Ishikawa (cell line): ENCODE measurements around the gene ZBTB8A.

Experiments used
- NFIC ChIP-seq: IDR thresholded peaks from 2 replicates; pipeline ENCODE4 v1.6.1; 2012
- RAD21 ChIP-seq: IDR thresholded peaks from 2 replicates; pipeline ENCODE4 v1.6.1; 2012; ENCODE audit warnings: low read depth
- YY1 ChIP-seq: IDR thresholded peaks from 2 replicates; pipeline ENCODE4 v1.6.1; 2012; ENCODE audit warnings: low read depth
- ZBTB7A ChIP-seq: IDR thresholded peaks from 2 replicates; pipeline ENCODE4 v1.6.1; 2012; ENCODE audit warnings: low read depth
- TF ChIP-seq, protein P1 (sequence below): IDR thresholded peaks from 2 replicates; pipeline ENCODE4 v1.6.1; 2012; ENCODE audit warnings: low read depth, mild to moderate bottlenecking

- TF ChIP-seq, protein P1, sequence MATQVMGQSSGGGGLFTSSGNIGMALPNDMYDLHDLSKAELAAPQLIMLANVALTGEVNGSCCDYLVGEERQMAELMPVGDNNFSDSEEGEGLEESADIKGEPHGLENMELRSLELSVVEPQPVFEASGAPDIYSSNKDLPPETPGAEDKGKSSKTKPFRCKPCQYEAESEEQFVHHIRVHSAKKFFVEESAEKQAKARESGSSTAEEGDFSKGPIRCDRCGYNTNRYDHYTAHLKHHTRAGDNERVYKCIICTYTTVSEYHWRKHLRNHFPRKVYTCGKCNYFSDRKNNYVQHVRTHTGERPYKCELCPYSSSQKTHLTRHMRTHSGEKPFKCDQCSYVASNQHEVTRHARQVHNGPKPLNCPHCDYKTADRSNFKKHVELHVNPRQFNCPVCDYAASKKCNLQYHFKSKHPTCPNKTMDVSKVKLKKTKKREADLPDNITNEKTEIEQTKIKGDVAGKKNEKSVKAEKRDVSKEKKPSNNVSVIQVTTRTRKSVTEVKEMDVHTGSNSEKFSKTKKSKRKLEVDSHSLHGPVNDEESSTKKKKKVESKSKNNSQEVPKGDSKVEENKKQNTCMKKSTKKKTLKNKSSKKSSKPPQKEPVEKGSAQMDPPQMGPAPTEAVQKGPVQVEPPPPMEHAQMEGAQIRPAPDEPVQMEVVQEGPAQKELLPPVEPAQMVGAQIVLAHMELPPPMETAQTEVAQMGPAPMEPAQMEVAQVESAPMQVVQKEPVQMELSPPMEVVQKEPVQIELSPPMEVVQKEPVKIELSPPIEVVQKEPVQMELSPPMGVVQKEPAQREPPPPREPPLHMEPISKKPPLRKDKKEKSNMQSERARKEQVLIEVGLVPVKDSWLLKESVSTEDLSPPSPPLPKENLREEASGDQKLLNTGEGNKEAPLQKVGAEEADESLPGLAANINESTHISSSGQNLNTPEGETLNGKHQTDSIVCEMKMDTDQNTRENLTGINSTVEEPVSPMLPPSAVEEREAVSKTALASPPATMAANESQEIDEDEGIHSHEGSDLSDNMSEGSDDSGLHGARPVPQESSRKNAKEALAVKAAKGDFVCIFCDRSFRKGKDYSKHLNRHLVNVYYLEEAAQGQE, result no peak
- TF ChIP-seq YY1 (no peak), NFIC (no peak), ZBTB7A (no peak), RAD21 (no peak)
Measured at GRCh38 chr1:32508761-32509160, 30.5 kb upstream of the ZBTB8A start.
